OCI-LY3 (cell line): ENCODE results near the gene FAM53C.

ENCODE experiments used
- EZH2phosphoT487 ChIP-seq: fragments of 200-600 bp; shearing (Covaris generic); IDR thresholded peaks from 2 replicates; pipeline ENCODE4 v1.6.1; 2018; ENCODE audit warnings: antibody characterized with exemption, mixed run types, low read depth
- TF ChIP-seq, protein P1 (sequence below): fragments of 200-600, 300-600 bp; sonication (generic); IDR thresholded peaks from 2 replicates; pipeline ENCODE4 v1.5.1; 2014; ENCODE audit warnings: antibody characterized with exemption, low read length, low read depth

GRCh38 chr5:138364576-138364975 lies 26.5 kb downstream of the FAM53C start:
- TF ChIP-seq, protein P1, sequence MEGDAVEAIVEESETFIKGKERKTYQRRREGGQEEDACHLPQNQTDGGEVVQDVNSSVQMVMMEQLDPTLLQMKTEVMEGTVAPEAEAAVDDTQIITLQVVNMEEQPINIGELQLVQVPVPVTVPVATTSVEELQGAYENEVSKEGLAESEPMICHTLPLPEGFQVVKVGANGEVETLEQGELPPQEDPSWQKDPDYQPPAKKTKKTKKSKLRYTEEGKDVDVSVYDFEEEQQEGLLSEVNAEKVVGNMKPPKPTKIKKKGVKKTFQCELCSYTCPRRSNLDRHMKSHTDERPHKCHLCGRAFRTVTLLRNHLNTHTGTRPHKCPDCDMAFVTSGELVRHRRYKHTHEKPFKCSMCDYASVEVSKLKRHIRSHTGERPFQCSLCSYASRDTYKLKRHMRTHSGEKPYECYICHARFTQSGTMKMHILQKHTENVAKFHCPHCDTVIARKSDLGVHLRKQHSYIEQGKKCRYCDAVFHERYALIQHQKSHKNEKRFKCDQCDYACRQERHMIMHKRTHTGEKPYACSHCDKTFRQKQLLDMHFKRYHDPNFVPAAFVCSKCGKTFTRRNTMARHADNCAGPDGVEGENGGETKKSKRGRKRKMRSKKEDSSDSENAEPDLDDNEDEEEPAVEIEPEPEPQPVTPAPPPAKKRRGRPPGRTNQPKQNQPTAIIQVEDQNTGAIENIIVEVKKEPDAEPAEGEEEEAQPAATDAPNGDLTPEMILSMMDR: no peak
- TF ChIP-seq EZH2phosphoT487: no peak
